AG10803 (cell line): Measurements from ENCODE around the gene CATSPERD.
"Not testable (repeated sequence)": the region's sequence is repeated elsewhere in the genome, so short reads cannot be mapped to it uniquely, and the experiment has no call there.

Experiments used
- DNase-seq: peaks from one replicate; pipeline ENCODE4 v3.0.0; 2010; ENCODE audit warnings: low read depth
- H3K4me3 ChIP-seq: 2 replicates; pipeline ENCODE4 v1.5.1; 2011; ENCODE audit warnings: mild to moderate bottlenecking, low read length, control low read depth
- TF ChIP-seq, protein P1 (sequence below): conservative IDR thresholded peaks from 2 replicates; pipeline ENCODE4 v1.5.1; 2011; ENCODE audit warnings: mild to moderate bottlenecking, low read length, control low read depth, inconsistent platforms

Gene CATSPERD

DNA sequence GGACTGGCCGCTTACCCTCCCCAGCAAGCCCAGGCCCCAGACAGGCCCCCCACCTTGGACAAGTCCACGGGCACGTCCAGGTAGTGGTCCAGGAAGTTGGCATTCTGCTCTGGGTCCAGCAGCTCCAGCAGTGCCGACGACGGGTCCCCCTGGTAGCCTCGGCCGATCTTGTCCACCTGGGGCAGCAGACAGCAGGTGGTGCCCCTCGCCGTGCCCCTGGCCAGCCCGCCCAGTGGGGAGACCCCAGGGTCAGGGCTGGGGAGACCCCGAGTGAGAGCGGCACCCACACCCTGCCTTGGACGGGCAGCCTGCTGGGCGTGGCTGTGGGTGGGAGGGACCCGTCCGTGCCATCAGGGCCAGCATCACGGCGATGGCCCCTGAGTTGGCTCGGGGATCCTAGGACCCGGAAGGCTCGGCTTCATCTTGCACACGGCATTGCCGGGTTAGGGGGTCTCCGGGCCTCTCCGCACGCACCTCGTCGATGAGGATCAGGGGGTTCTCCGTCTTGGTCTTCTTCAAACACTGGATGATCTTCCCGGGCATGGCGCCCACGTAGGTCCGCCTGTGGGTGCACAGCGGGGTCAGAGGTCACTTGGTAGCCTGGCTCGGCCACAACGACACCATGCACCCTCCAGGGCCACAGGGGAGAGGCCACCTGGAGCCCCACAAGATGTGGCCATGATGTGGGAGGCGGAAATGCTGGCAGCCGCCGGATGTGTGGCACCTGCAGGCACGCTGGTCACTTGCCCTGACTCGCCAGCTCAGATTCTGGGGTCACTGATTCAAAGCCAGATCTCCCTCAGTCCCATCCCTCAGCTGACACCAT lies 24.0 kb upstream of the CATSPERD start:
- TF ChIP-seq, protein P1, sequence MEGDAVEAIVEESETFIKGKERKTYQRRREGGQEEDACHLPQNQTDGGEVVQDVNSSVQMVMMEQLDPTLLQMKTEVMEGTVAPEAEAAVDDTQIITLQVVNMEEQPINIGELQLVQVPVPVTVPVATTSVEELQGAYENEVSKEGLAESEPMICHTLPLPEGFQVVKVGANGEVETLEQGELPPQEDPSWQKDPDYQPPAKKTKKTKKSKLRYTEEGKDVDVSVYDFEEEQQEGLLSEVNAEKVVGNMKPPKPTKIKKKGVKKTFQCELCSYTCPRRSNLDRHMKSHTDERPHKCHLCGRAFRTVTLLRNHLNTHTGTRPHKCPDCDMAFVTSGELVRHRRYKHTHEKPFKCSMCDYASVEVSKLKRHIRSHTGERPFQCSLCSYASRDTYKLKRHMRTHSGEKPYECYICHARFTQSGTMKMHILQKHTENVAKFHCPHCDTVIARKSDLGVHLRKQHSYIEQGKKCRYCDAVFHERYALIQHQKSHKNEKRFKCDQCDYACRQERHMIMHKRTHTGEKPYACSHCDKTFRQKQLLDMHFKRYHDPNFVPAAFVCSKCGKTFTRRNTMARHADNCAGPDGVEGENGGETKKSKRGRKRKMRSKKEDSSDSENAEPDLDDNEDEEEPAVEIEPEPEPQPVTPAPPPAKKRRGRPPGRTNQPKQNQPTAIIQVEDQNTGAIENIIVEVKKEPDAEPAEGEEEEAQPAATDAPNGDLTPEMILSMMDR: no peak
- DNase-seq: no peak
- H3K4me3 ChIP-seq: no peak overlapping the region

DNA sequence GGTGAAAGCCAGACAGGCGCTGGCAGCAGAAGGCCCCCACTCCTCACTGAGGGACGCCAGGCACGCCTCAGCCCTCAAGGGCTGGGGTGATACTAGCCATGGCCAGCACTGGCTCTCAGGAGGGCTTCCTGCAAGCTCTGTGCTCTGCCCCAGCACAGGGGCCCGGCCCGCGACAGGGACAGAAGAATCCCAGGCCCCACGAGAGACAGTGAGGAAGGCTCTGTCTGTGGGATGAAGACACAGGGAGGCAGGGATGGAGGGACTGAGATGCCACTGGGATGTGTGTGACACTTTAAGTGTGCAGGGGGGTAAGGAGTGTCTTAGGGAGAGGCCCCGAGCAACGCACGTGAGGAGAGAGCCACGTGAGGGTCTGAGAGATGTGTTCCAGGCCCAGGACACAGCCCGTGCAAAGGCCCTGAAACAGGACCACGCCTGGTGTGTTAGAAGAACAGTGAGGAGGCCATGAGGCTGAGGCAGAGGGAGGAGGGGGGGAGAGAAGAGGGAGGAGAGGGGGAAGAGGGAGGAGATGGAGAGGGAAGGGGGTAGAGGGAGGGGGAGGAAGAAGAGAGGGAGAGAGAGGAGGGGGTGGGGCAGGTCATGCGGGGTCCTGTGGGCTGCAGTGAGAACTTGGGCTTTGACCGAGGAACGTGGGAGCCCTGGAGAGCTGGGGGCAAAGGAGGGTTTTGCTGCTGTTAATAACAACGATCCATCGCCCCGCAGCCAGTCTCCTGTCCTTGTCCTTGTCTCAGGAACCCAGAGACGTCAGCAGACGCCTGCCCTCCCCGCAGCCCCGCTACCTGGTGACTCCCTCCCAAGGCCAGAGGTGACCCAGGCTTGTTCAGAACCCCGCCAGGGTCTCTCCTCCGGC lies 23.2 kb upstream of the CATSPERD start:
- H3K4me3 ChIP-seq: no peak overlapping the region
- DNase-seq: no peak
- TF ChIP-seq, protein P1: no peak

DNA sequence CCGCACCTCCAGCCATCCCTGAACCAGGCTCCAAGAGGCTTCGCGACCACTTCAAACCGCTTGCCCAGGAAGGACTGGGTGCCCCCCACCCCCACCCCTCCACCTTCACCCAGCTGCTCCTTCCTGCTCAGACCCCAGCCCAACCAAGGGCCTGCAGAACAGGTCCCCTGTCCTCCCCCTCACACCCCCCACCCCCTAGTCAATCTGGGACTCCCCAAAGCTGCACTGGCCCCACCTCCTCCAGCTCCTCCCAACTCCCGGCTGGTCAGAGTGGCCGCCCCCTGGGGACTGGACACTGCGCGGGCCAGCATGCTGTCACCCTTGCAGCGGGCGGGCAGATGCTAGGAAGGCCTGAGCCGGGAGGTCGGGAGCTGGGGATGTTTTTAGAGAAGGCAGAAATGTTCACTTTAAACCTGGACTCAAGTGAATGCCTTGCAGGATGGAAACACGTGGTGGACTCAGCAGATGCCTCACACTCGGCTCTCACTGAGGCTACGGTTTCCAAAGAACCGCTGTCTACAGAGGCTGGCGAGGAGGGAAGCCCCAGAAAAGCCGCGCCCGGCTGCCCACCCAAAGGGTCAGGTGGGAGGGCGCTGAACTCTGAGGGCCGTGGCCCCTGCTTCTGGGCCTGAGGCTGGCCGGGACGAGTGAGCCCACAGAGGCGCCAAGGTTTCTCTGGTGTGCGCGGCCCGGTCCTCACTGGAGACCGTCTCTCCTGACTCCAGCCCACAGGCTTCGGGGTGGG lies 22.4 kb upstream of the CATSPERD start:
- TF ChIP-seq, protein P1: no peak
- no peak overlapping the region for H3K4me3 ChIP-seq
- DNase-seq: no peak

DNA sequence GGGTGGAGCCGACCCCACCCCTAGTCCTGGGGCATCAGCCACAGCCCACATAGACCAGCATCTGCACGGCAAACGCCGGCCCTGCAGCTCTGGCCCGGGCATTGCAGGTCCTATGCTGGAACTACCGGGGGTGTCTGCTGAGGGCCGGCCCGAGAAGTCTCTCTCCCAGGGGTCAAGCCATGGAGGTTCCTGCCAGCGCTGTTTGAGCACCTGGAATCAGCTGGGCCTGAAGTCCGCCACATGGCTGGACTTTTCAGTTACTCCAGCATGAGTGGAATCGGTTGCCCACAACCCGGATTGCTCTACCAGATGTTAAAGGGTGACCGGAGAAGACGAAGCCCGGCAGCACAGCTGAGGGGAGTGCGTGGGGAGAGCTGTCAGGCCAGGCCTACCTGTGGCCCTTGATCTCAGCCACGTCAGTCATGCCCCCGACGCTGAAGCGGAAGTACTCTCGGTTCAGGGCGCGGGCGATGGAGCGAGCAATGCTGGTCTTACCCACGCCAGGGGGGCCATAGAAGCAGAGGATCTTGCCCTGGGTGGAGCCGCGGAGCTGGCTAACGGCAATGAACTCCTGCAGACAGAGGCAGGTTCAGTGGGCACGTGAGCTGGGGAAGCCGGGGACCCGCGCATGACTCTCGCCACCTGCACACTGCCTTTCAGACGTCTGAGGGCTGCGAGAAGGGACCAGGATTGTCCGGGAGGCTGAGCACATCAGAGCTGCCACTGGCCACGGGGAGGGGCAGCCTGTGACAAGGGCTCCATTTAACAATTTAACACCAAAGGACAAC lies 21.6 kb upstream of the CATSPERD start:
- DNase-seq: no peak
- TF ChIP-seq, protein P1: no peak
- H3K4me3 ChIP-seq: no peak overlapping the region

DNA sequence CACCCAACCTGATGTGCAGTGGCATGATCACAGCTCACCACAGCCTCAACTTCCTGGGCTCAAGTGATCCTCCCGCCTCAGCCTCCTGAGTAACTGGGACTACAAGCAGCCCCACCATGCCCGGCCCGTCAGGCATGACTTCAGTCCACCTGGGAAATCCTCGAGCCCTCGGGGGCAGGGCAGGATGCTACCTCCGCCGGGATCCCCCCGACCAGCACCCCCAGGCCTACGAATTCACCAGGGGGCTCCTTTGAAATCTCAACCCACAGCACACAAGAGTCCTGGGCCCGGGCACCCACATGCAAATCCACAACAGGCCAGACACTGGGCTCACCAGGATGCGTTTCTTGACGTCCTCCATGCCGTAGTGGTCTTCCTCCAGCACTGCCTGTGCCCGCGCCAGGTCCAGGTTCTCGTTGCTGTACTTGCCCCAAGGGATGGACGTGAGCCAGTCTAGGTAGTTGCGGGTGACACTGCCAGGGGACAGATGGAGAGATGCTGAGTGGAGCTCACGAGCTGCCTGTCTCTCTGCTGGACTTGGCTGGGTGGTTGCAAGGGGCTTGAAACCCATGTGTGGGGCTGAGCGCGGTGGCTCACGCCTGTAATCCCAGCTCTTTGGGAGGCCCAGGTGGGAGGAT lies 19.9 kb upstream of the CATSPERD start:
- TF ChIP-seq, protein P1: no peak

DNA sequence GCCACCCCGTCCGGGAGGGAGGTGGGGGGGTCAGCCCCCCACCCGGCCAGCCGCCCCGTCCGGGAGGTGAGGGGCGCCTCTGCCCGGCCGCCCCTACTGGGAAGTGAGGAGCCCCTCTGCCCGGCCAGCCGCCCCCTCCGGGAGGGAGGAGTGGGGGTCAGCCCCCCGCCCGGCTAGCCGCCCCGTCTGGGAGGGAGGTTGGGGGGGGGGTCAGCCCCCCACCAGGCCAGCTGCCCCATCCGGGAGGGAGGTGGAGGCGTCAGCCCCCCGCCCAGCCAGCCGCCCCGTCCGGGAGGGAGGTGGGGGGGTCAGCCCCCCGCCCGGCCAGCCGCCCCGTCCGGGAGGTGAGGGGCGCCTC lies 18.4 kb upstream of the CATSPERD start:
- not testable (repeated sequence) for DNase-seq, H3K4me3 ChIP-seq

More for the DNA sequence above, 19.9 kb upstream of the CATSPERD start:
- DNase-seq: no peak
- no peak overlapping the region for H3K4me3 ChIP-seq
